H1 (cell line): ENCODE measurements around the gene ATE1. TPM values are rescaled to one million over a fixed set of nuclear protein-coding genes. Genes with fewer than 3 reads are reported as not detected.
A peak's percentile ranks its signal among the peaks of the same experiment; 100 is the strongest.

Experiments
- ASH2L ChIP-seq: fragments of 200-600, 300-600 bp; sonication (generic); IDR thresholded peaks from one replicate; pipeline ENCODE4 v1.7.1; 2017; ENCODE audit warnings: low read length
- CREB1 ChIP-seq: IDR thresholded peaks from 2 replicates; pipeline ENCODE4 v1.6.1; 2012; ENCODE audit warnings: inconsistent platforms
- GTF2F1 ChIP-seq: IDR thresholded peaks from 2 replicates; pipeline ENCODE4 v1.6.1; 2012; ENCODE audit warnings: low read depth, low read length, improper control_type of control experiment, borderline replicate concordance
- HDAC2 ChIP-seq, 2 experiments: fragments of 300-600 bp in 1 of 2; sonication (generic) in 1 of 2; IDR thresholded peaks; 2 replicates each; pipeline ENCODE4 v1.6.1; 2011 to 2012; ENCODE audit warnings: low read depth in 2 of 2, low read length in 2 of 2, mild to moderate bottlenecking in 2 of 2, moderate library complexity in 2 of 2, borderline replicate concordance in 1 of 2, inconsistent platforms in 1 of 2
- PHF8 ChIP-seq: fragments of 200-600 bp; sonication (generic); conservative IDR thresholded peaks from 2 replicates; pipeline ENCODE4 v1.7.1; 2012; ENCODE audit warnings: low read depth, mild to moderate bottlenecking, inconsistent platforms, low read length, moderate library complexity
- POLR2AphosphoS5 ChIP-seq: IDR thresholded peaks from 2 replicates; pipeline ENCODE4 v1.6.1; 2011; ENCODE audit warnings: low read depth, low read length
- RBBP5 ChIP-seq: IDR thresholded peaks from 2 replicates; pipeline ENCODE4 v1.7.1; 2012; ENCODE audit warnings: low read depth, mild to moderate bottlenecking, inconsistent platforms, low read length, moderate library complexity, borderline replicate concordance
- YY1 ChIP-seq: IDR thresholded peaks from 2 replicates; pipeline ENCODE4 v1.6.1; 2011; ENCODE audit warnings: low read depth, mild to moderate bottlenecking, low read length
- polyA plus RNA-seq, 7 experiments: library from polyadenylated mRNA; depleted of rRNA in 3 of 7; stranded (reverse) in 5 of 7; unstranded in 2 of 7; fragments of >200 nt in 5 of 7; fragments of 200-250 nt in 2 of 7; gene quantifications; 1 replicate in 5 of 7; 2 replicates in 1 of 7; 4 replicates in 1 of 7; pipeline versions ENCODE4 v1.2.1 to v1.2.3, GENCODE V29; 2011 to 2013; ENCODE audit warnings: missing spikeins in 2 of 7, mixed read lengths in 2 of 7
- total RNA-seq: library from RNA; stranded (reverse); fragmentation: NEBNext Ultra II Directional; extraction: Animal tissue kit (Norgen Biotek cat#: 25700); gene quantifications from 2 replicates; pipeline ENCODE4 v1.2.1, GENCODE V29; 2021
- TF ChIP-seq, protein P1 (sequence below), 3 experiments: IDR thresholded peaks; 1 replicate in 2 of 3; 2 replicates in 1 of 3; pipeline versions ENCODE4 v1.5.1 to v1.6.1; 2011; ENCODE audit warnings: low read length in 3 of 3, mild to moderate bottlenecking in 3 of 3, inconsistent platforms in 2 of 3, low read depth in 1 of 3, moderate library complexity in 1 of 3; ENCODE audit not compliant: insufficient read depth in 1 of 3; ENCODE audit errors: control extremely low read depth in 1 of 3
- TF ChIP-seq, protein P2 (sequence below): IDR thresholded peaks from 2 replicates; pipeline ENCODE4 v1.6.1; 2012; ENCODE audit warnings: inconsistent platforms

ATE1 gene
- total and polyA plus RNA-seq, 2 of the 8 experiments (the other 6 are each of a cell fraction or from before 2014, with no cell fraction given) = 8.8 to 26.9 TPM

DNA sequence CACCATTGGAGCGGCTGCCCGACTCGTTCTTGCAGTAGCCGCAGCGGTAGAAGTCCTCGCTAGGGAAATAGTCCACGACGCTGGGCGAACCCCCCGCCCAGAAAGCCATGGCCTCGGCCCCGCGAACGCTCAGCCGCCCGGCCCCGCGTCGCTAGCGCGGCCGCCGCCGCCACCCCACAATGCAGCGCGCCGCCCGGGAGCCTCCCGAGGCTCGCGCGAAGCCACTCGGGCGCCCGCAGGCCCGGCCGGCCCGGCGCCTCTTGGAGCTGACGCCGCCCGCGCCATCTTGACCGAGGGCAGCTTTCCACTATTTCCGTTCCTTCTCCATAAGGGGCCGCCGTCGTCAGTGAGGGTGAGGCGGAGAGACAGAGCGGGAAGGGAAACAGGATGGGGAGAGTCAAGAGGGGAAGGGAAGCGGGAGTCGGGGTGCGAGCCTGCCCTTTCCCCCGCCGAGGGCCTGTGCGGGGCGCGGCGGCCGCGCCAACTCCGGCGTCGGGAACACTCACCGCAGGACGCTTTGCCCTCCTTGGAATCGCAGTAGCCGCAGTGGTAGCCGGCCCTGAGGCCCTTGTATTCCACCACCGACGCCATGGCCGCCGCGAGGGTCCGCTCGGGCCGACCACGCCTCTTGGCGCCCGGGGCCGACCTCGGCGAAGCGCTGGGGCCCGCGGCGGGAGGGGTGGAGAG, at the start of gene ATE1 (continued):
- TF ChIP-seq, protein P1, sequence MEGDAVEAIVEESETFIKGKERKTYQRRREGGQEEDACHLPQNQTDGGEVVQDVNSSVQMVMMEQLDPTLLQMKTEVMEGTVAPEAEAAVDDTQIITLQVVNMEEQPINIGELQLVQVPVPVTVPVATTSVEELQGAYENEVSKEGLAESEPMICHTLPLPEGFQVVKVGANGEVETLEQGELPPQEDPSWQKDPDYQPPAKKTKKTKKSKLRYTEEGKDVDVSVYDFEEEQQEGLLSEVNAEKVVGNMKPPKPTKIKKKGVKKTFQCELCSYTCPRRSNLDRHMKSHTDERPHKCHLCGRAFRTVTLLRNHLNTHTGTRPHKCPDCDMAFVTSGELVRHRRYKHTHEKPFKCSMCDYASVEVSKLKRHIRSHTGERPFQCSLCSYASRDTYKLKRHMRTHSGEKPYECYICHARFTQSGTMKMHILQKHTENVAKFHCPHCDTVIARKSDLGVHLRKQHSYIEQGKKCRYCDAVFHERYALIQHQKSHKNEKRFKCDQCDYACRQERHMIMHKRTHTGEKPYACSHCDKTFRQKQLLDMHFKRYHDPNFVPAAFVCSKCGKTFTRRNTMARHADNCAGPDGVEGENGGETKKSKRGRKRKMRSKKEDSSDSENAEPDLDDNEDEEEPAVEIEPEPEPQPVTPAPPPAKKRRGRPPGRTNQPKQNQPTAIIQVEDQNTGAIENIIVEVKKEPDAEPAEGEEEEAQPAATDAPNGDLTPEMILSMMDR (IDR thresholded peaks at IDR 0.05; ENCODE audit: control extremely low read depth in 1 of 3, insufficient read depth in 1 of 3, low read depth in 1 of 3, low read length in 3 of 3) = no peak
- TF ChIP-seq CREB1 (peak; percentile 71), ASH2L (peak; percentile 44), HDAC2 (IDR thresholded peaks at IDR 0.05; ENCODE audit: borderline replicate concordance in 1 of 2, low read depth in 2 of 2, low read length in 2 of 2) (no peak), PHF8 (peak; percentile 94), RBBP5 (peak; percentile 96), YY1 (peak; percentile 99), POLR2AphosphoS5 (peak; percentile 97), GTF2F1 (peak; percentile 89; the same call in 1 of the 2 replicates)
- TF ChIP-seq, protein P2, sequence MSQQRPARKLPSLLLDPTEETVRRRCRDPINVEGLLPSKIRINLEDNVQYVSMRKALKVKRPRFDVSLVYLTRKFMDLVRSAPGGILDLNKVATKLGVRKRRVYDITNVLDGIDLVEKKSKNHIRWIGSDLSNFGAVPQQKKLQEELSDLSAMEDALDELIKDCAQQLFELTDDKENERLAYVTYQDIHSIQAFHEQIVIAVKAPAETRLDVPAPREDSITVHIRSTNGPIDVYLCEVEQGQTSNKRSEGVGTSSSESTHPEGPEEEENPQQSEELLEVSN = peak; percentile 89
